K562 (cell line): ENCODE measurements around the gene PSG4. TPM values are rescaled to one million over a fixed set of nuclear protein-coding genes. Genes with fewer than 3 reads are reported as not detected.
"Not testable (repeated sequence)": the region's sequence is repeated elsewhere in the genome, so short reads cannot be mapped to it uniquely, and the experiment has no call there.

ENCODE experiments used
- ATAC-seq: fragments of 200-7000 bp; cut with Tn5 transposase; 3 replicates; pipeline ENCODE4 v1.9.1; 2020; ENCODE audit warnings: moderate library complexity
- BruUV-seq: library from RNA; stranded (reverse); fragments of 400-500 nt; replicated peaks from 2 replicates; lab custom pipeline; 2021; lab: Mats Ljungman, UMichigan
- CTCF ChIA-PET: fragments of 300-600 bp; formaldehyde crosslinking; extraction: SDS; loops from one replicate; lab custom pipeline; 2021; ENCODE audit warnings: low intra/inter-chr PET ratio; lab: Yijun Ruan, JAX
- POLR2A ChIA-PET: fragments of 300-600, 350-650 bp; sonication (Branson Sonifier 250); formaldehyde crosslinking; extraction: SDS; loops from one replicate; lab custom pipeline; 2021; ENCODE audit warnings: antibody characterized with exemption, inconsistent platforms; lab: Yijun Ruan, JAX
- DNase-seq, 4 experiments: peaks; one replicate each; pipeline versions ENCODE4 v3.0.0 to v3.0.0-alpha.2; 2011 to 2018; ENCODE audit warnings: low spot score in 3 of 4, mixed read lengths in 3 of 4; ENCODE audit errors: extremely low read depth in 1 of 4
- FAIRE-seq: peaks from 2 replicates; lab custom pipeline; 2011; peaks lifted over from hg19 to GRCh38; lab: Jason Lieb, UNC
- H2AFZ ChIP-seq: 2 replicates; pipeline ENCODE4 v1.6.0; 2011; ENCODE audit warnings: low read depth, low read length, control low read depth, inconsistent platforms
- H3K27ac ChIP-seq: fragments of 200-600 bp; 3 replicates; pipeline ENCODE4 v1.8.0; 2011; ENCODE audit warnings: low read depth, mild to moderate bottlenecking, control low read depth, inconsistent platforms, low read length, moderate library complexity, mixed read lengths; ENCODE audit errors: extremely low read depth
- H3K27me3 ChIP-seq, 2 experiments: fragments of 300-600 bp in 1 of 2; 2 replicates in 1 of 2; 3 replicates in 1 of 2; pipeline versions ENCODE4 v1.6.0 to v1.8.0; 2011; ENCODE audit warnings: inconsistent platforms in 2 of 2, low read length in 2 of 2, mild to moderate bottlenecking in 1 of 2, mixed read lengths in 1 of 2, moderate library complexity in 1 of 2; ENCODE audit not compliant: control insufficient read depth in 2 of 2, insufficient read depth in 2 of 2
- H3K36me3 ChIP-seq: fragments of 300-600 bp; 3 replicates; pipeline ENCODE4 v1.8.0; 2011; ENCODE audit warnings: mild to moderate bottlenecking, low read length, inconsistent platforms; ENCODE audit not compliant: control insufficient read depth, insufficient read depth
- H3K4me1 ChIP-seq, 2 experiments: fragments of 200-600 bp in 1 of 2; replicated peaks in 1 of 2; 2 replicates in 1 of 2; 3 replicates in 1 of 2; pipeline versions ENCODE4 v1.5.1 to v1.8.0; 2011; ENCODE audit warnings: inconsistent platforms in 2 of 2, low read length in 2 of 2, mild to moderate bottlenecking in 1 of 2, mixed read lengths in 1 of 2, moderate library complexity in 1 of 2; ENCODE audit not compliant: control insufficient read depth in 2 of 2, insufficient read depth in 2 of 2
- H3K4me2 ChIP-seq: 2 replicates; pipeline ENCODE4 v1.6.1; 2011; ENCODE audit warnings: low read length, control low read depth, inconsistent platforms, mixed read lengths; ENCODE audit not compliant: insufficient read depth
- H3K4me3 ChIP-seq: fragments of 200-600 bp; sonication (generic), shearing (Covaris generic); 2 replicates; pipeline ENCODE4 v1.5.1; 2016; ENCODE audit warnings: control low read depth, inconsistent platforms
- H3K79me2 ChIP-seq: fragments of 200-600 bp; 3 replicates; pipeline ENCODE4 v1.8.0; 2011; ENCODE audit warnings: low read length, inconsistent platforms; ENCODE audit not compliant: control insufficient read depth, insufficient read depth
- H3K9ac ChIP-seq, 2 experiments: 2 replicates each; pipeline versions ENCODE4 v1.6.0 to v1.6.1; 2011; ENCODE audit warnings: low read depth in 2 of 2, low read length in 2 of 2, control low read depth in 1 of 2, inconsistent platforms in 1 of 2, mild to moderate bottlenecking in 1 of 2, mixed read lengths in 1 of 2; ENCODE audit not compliant: insufficient read depth in 1 of 2
- H3K9me1 ChIP-seq: one replicate; pipeline ENCODE4 v1.6.0; 2011; ENCODE audit warnings: inconsistent platforms, mild to moderate bottlenecking, low read length, moderate library complexity; ENCODE audit not compliant: control insufficient read depth, insufficient read depth
- H3K9me3 ChIP-seq: replicated peaks from 2 replicates; pipeline ENCODE4 v1.5.1; 2011; ENCODE audit warnings: low read depth, low read length, inconsistent platforms; ENCODE audit not compliant: control insufficient read depth, insufficient read depth
- H4K20me1 ChIP-seq: replicated peaks from 2 replicates; pipeline ENCODE4 v1.6.1; 2011; ENCODE audit warnings: low read length, inconsistent platforms, mixed read lengths; ENCODE audit not compliant: control insufficient read depth, insufficient read depth
- WGBS: fragments of 100-300 bp; shearing (Covaris generic); methylation state at CpG from one replicate; pipeline ENCODE4 v1.1.6; 2016; ENCODE audit warnings: low coverage, mixed read lengths; ENCODE audit not compliant: insufficient coverage; ENCODE audit errors: missing lambda C conversion rate; 5-methylcytosine and 5-hydroxymethylcytosine counted together
- in situ Hi-C: fragments of 300-500 bp; cut with MboI; formaldehyde crosslinking; loops from 4 replicates; pipeline ENCODE4 v1.15.0; 2018; ENCODE audit warnings: inconsistent platforms, mixed read lengths
- intact Hi-C: fragments of 100-400 bp; cut with micrococcal nuclease; formaldehyde crosslinking; loops from 2 replicates; pipeline ENCODE4 v1.14.2; 2022
- polyA plus RNA-seq, 8 experiments: library from polyadenylated mRNA; depleted of rRNA in 4 of 8; stranded (reverse) in 5 of 8; unstranded in 3 of 8; fragments of >200 nt; fragmentation: Nextera tagmentation in 2 of 8; fragmentation: Illumina TruSeq in 1 of 8; extraction: Ambion mirVana in 2 of 8; extraction: Trizol in 1 of 8; gene quantifications; 2 replicates each; pipeline versions ENCODE4 v1.2.1 to v1.2.3, GENCODE V29; 2011 to 2014; ENCODE audit warnings: inconsistent platforms in 1 of 8, missing spikeins in 1 of 8
- total RNA-seq, 7 experiments: library from RNA; depleted of rRNA in 6 of 7; stranded (reverse); fragments of >200 nt in 6 of 7; fragmentation: Illumina TruSeq in 2 of 7; extraction: Trizol in 2 of 7; gene quantifications; 2 replicates each; pipeline versions ENCODE4 v1.2.1 to v1.2.3, GENCODE V29; 2011 to 2021; ENCODE audit warnings: low replicate concordance in 1 of 7

PSG4 gene
- total and polyA plus RNA-seq, 9 of the 15 experiments (the other 6 are each of a cell fraction or from before 2014, with no cell fraction given) = 0.03 TPM; not detected in 8

DNA sequence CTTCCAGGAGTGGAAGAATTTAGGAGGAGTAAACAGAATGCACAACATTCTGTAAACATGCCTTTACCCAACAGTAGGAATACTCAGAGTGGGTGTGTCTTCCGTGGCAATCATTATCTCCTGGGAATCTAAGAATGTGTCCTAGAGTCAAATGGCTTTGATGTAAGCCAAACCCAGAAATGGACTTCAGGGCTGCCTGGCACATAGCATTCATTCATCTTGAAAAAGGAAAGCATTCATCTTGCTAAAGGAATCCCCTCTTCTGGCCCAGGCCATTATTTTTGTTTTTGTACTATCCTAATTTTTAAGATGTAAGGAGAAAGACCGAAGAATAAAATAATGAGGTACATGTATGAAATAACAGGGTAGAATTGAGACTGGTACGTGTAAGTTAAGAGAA lies 42.3 kb downstream of the PSG4 start:
- intact Hi-C loops, DNase-seq, H3K9me1 ChIP-seq, H2AFZ ChIP-seq, H3K27ac ChIP-seq, H3K36me3 ChIP-seq, H3K27me3 ChIP-seq, BruUV-seq, ATAC-seq, POLR2A ChIA-PET, H3K9ac ChIP-seq, H3K9me3 ChIP-seq, H3K79me2 ChIP-seq, H4K20me1 ChIP-seq, H3K4me2 ChIP-seq, H3K4me3 ChIP-seq, H3K4me1 ChIP-seq, FAIRE-seq, CTCF ChIA-PET, in situ Hi-C loops: not testable (repeated sequence)
- 3% methylated on average over 3 of the region's 3 CpGs for WGBS

DNA sequence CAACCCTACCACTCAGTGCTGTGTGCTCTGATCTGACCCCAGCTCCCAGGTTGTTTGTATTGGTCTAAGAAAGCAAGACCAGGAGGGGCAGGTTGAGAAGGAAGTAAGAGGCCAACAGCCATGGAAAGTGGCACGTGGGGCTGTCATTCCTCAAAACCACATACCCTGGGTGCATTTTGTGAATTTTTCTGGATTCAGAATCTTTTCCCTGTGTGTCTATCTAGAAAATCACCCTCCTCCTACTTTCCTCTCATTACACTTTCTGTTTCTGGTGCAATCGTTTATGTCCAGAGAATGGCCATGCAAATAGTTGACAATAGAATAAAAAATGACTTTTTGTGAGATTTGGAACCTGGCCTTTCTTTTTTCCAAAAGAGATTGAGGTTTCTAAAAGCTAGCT lies 43.2 kb downstream of the PSG4 start:
- DNase-seq, H4K20me1 ChIP-seq, CTCF ChIA-PET, H3K27me3 ChIP-seq, FAIRE-seq, BruUV-seq, in situ Hi-C loops, H3K27ac ChIP-seq, H2AFZ ChIP-seq, H3K79me2 ChIP-seq, H3K4me2 ChIP-seq, H3K36me3 ChIP-seq, H3K4me1 ChIP-seq, H3K9me1 ChIP-seq, H3K9ac ChIP-seq, H3K4me3 ChIP-seq, H3K9me3 ChIP-seq, ATAC-seq, intact Hi-C loops: not testable (repeated sequence)
- 0% methylated on average over 2 of the region's 2 CpGs for WGBS
- POLR2A ChIA-PET = interaction anchor here (0.6 kb wide), 1 partner anchor 31 kb away, joined by 3 read pairs; no protein-coding TSS in a partner anchor
